Erythroblast (primary cell): Measurements from ENCODE around the gene SBNO2.

Source experiments
- DNase-seq, 2 experiments: peaks; one replicate each; lab custom pipeline; 2025; lab: John Stamatoyannopoulos, UW
- GATA1 ChIP-seq: IDR thresholded peaks from 2 replicates; pipeline ENCODE4 v1.6.1; 2011; ENCODE audit warnings: low read depth, mild to moderate bottlenecking, control low read depth, low read length, moderate library complexity
- POLR2A ChIP-seq: IDR thresholded peaks from 2 replicates; pipeline ENCODE4 v1.6.1; 2011; ENCODE audit warnings: mild to moderate bottlenecking, low read length

Gene SBNO2

GRCh38 chr19:1113986-1114483 lies 60.0 kb downstream of the SBNO2 start:
- no peak for TF ChIP-seq POLR2A
- TF ChIP-seq GATA1 = no peak
- no peak for DNase-seq

GRCh38 chr19:1113030-1113985 lies 60.8 kb downstream of the SBNO2 start:
- peak; percentile 95 to 98 for DNase-seq
- no peak for TF ChIP-seq POLR2A
- TF ChIP-seq GATA1 = no peak

GRCh38 chr19:1112268-1113029 lies 61.6 kb downstream of the SBNO2 start:
- peak in 1 of 2 experiments; percentile 39 for DNase-seq
- no peak for TF ChIP-seq POLR2A
- TF ChIP-seq GATA1 = no peak

GRCh38 chr19:1111641-1112267 lies 62.3 kb downstream of the SBNO2 start:
- no peak for DNase-seq
- TF ChIP-seq GATA1 = no peak
- no peak for TF ChIP-seq POLR2A

- no peak for DNase-seq
- TF ChIP-seq GATA1 (no peak), POLR2A (no peak)
Measured at GRCh38 chr19:1110809-1111640, 63.0 kb downstream of the SBNO2 start.

- no peak for TF ChIP-seq GATA1
- TF ChIP-seq POLR2A = no peak
- DNase-seq = no peak
Measured at GRCh38 chr19:1109697-1110671, 64.1 kb downstream of the SBNO2 start.

- DNase-seq = no peak
- TF ChIP-seq GATA1 (no peak), POLR2A (no peak)
Measured at GRCh38 chr19:1109032-1109551, 65.0 kb downstream of the SBNO2 start.

GRCh38 chr19:1108291-1109031 lies 65.6 kb downstream of the SBNO2 start:
- no peak for TF ChIP-seq GATA1
- no peak for TF ChIP-seq POLR2A
- DNase-seq = no peak

- no peak for DNase-seq
- TF ChIP-seq GATA1 (no peak), POLR2A (no peak)
Measured at GRCh38 chr19:1107661-1108261, 66.3 kb downstream of the SBNO2 start.

- DNase-seq = peak; percentile 63 to 70
- TF ChIP-seq POLR2A (no peak), GATA1 (no peak)
Measured at GRCh38 chr19:1106841-1107660, 67.0 kb downstream of the SBNO2 start.
